Fibroblast of skin of back (primary cell): ENCODE data around the gene MVD.

Experiments used
- DNase-seq: peaks from one replicate; pipeline ENCODE4 v3.0.0-alpha.2; 2013

MVD gene

GRCh38 chr16:88697116-88697830, 34.4 kb upstream of the MVD start:
- no peak for DNase-seq

GRCh38 chr16:88696441-88696840, 33.5 kb upstream of the MVD start:
- no peak for DNase-seq

GRCh38 chr16:88695753-88696152, 32.9 kb upstream of the MVD start:
- DNase-seq, result no peak

- no peak for DNase-seq
Measured at GRCh38 chr16:88695218-88695617, 32.3 kb upstream of the MVD start.

- DNase-seq, result no peak
Measured at GRCh38 chr16:88694221-88695087, 31.6 kb upstream of the MVD start.

- no peak for DNase-seq
Measured at GRCh38 chr16:88693420-88694177, 30.7 kb upstream of the MVD start.

- DNase-seq, result no peak
Measured at GRCh38 chr16:88692861-88693260, 30.0 kb upstream of the MVD start.

- no peak for DNase-seq
Measured at GRCh38 chr16:88691924-88692560, 29.2 kb upstream of the MVD start.

GRCh38 chr16:88691129-88691813, 28.4 kb upstream of the MVD start:
- no peak for DNase-seq

- DNase-seq, result no peak
Measured at GRCh38 chr16:88690341-88691128, 27.6 kb upstream of the MVD start.

GRCh38 chr16:88688013-88688778, 25.3 kb upstream of the MVD start:
- no peak for DNase-seq

- no peak for DNase-seq
Measured at GRCh38 chr16:88687676-88688012, 24.8 kb upstream of the MVD start.

- DNase-seq, result no peak
Measured at GRCh38 chr16:88687254-88687576, 24.3 kb upstream of the MVD start.

- DNase-seq, result peak; percentile 44
Measured at GRCh38 chr16:88686439-88687253, 23.8 kb upstream of the MVD start, which contains the start of gene SNAI3. Gene SNAI3 (minus strand): TSS chr16:88686507. CDS start chr16:88686406, 101 bp downstream.

- no peak for DNase-seq
Measured at GRCh38 chr16:88686062-88686438, 23.2 kb upstream of the MVD start.

- DNase-seq, result no peak
Measured at GRCh38 chr16:88685156-88686061, 22.5 kb upstream of the MVD start.

GRCh38 chr16:88684569-88685155, 21.8 kb upstream of the MVD start:
- no peak for DNase-seq
